NCI-H1048 (cell line): Measurements from ENCODE around the gene SLN.

ENCODE experiments used
- DNase-seq: peaks from one replicate; lab custom pipeline; 2025; lab: John Stamatoyannopoulos, UW

The SLN gene

DNA sequence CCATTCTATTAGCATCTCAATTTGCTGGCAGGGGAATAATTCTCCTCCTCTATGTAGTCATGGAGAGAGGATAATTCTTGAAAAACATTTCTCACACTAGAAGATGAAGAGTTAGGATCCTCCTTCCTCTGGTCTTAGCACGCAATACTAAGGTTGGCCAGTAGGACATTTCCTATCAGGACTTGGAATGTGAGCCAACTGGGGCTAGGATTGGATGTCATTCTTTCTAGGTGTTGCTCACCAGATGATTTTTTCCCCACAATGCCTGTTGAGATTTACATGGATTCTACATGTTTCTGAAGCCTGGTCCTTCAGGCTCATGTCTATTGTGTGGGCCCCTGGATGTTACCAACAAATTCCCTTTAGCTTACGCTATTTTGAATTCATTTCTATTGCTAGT, 28.0 kb downstream of the SLN start:
- DNase-seq, result no peak

DNA sequence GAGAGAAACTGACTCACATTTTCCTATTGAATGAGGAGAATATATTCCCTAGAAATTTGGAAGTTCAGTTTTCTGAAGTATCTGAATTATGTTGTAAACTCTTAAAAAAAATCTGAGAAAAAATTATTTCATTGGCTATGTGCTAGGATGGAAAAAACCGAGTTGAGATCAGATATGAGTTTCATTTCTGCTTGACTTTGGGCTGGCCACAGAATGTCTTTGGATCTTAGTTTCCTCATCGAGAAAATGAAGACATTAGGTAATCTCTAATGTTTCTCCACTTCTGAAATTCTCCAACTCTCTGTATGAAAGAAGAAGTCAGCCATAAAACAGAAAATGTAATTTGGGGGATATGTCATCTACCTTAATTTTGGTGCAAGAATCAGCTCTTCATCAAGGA, 28.8 kb downstream of the SLN start:
- DNase-seq, result no peak

DNA sequence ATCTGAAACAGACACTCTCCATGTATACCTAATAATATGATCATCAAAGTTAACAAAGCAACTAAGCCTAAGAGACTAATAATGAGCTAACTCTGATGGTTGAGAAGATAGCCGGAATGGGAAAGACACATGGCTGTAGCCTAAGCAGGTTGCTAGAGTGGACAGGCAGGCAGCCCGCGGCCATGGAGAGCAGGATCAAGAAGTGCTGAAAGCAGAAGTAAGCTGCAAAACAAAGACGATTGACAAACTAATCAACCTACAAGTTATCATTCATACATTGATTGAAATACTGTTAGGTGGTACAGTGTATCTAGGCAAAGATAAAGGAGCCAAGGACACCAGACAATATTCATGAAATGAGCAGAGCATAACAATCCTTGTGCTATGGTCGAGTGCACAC, 29.3 kb downstream of the SLN start:
- no peak for DNase-seq

DNA sequence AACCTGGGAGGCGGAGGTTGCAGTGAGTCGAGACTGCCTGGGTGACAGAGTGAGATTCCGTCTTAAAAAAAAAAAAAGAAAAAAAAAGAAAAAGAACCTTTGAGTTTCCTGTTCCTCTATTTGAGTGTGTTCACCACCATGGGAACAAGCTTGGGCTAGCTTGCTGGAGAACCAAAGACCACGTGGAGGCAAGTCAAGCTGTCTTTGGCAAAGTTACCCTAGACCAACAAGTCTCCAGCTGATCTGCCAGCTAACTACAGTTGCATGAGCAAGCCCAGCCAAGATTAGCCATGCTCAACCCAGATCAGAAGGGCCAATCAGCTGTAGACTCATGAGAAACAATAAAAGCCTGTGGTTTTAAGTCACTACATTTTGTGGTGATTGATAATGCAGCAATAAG, 29.7 kb downstream of the SLN start:
- no peak for DNase-seq

DNA sequence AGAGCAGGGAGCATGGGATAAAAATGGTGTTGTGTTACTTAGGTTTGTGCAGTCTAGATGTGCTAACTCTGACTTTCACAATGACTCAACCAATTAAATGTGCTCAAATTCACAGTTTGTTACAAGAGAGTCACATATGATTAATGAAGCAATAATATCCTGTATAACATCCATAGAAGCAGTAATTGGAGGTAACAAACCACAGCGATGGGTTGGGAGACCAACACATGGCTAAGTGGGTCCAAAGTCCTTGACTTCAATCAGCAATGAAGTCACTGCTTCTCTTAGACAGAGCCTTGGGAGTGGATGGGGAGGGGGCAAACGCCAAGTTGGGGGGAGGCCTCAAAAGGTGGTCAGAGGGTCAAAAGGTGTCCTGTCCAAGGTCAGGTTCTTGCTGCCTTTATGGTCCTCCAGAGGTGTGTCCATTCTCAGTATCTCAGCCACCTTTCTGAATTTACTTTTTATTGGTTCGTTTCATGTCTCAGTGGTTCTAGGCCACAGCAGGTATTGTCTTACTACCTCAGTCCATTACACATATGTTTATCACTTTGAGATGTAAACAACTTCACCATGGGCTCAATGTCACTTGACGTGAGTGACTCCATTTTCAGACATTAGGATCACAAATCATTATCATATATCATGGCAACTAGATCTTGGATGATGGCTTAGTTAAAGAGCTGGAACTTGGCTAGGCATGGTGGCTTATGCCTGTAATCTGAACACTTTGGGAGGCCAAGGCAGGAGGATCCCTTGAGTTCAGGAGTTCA, 32.4 kb downstream of the SLN start:
- DNase-seq, result no peak

DNA sequence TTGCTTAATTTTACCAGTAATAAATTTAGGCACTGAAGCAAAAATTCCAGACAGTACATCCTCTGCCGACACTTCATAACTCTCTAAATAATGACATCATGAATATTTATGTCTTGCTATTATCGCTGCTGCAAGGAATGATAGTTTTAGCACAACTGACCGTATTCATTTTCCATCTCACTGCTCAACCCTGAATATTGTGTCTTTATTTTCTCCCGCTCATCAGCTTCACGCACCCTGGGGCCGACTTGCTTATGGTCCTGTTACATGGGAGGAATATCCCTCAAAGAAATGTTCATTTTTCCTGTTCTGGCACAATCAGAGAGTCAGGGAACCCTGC, 33.3 kb downstream of the SLN start:
- no peak for DNase-seq

DNA sequence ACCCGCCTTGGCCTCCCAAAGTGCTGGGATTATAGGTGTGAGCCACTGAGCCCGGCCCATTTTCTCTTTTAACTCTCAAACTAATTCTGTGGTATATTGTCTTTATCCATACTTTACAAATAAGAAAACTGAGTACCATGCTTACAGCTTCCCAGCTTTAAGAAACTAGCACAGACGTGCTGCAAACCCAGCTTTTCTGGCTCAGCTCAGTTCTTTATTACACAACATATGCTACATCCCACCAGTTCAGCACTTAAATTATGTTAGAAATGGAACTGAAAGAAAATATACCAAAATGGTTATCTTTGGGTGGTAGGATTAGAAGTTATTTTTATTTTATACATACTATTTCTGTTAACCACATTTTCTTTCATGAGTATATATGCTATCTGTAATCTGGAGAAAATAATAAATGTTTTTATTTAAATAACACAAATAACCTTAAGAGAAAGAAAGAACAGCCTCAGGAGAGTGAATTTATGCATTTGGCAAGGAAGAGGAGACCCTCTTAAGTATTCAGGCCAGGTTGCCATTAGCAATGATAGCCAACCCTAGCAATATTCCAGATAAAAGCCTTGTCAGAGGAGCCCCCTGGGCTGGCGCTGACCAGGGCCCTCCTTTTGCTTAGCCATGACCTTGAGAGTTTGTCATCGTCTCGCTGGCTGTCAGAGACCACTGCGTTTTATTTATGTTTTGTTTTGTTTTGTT, 33.8 kb downstream of the SLN start:
- DNase-seq, result no peak

DNA sequence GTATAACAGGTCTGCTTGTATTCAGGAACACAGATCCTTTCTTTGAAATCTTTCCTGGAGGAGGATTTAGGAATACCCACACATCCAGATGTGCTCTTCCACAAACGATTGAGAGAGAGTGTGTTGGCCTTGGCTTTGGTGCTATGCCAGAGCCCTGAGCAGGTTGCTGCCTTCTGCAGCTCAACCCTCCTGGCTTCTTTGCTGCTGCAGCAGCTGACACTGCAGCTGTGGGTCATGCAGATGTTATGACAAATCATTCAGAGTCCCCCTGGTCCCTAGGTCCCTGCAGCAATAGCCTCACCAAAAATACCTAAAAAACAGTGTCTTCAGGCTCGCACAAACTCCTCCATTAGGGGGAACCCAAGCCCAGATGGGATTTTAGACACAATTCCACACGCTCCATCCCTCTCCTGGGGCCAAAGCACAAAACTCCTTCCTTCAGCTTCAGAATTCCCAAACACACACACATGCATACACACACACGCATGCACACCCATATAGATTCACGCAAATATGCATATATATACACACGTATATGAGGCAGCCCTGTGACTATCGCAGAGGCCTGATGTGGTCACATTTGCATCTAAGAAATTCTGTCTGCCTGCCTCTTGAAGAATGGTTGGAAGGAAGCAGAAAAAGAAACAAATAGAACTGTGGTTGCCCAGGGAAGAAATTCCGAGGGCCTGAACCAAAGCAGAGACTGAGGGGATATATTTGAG, 35.4 kb downstream of the SLN start:
- no peak for DNase-seq

DNA sequence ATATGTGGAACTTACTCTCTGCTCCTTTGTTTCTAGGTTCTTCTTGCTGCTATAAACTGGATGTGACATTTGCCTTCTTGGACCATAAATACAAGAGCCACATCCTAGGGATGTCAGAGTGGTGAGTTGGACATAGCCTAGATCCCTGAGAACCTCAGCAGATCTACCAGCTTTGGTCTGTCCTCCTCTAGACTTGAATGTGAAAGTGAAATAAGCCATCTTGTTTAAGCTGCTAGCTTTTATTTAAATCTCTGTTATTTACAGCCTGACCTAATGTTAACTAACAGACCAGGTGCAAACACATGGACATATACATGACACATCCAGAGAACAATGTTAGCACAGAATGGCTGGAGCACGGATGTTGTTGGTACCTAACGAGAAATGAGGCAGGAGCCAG, 36.0 kb downstream of the SLN start:
- DNase-seq, result no peak

DNA sequence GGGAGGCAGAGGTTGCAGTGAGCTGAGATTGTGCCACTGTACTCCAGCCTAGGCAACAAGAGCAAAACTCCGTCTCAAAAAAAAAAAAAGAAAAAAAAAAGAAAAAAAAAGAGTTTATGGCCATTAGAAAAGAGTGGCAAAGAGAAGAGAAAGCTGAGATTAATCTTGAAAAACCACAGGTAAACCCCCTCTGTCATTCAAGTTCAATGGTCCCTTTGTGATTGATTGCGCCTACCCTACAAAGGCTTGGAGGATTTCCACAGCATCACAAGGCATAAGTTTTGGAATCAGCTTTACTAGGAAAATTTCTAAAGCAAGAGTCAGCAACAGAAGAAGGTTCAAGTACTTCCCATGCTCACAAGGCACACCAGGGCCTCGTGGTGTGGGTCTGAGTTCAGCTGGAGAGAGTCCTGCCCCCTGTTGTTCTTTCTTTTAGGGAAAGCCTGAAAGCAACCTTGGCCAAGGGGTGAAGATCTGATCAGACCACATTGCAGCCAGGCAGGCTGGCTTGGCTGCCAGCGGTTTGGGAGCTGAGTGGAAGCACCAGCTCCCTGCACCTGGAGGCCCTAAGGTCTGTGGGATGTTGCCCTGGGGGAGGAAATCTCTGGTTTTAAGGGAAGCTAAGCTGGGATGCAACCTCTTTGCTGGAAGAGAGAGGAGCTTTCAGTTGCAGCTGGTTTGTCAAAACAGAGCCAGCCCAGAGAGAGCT, 41.8 kb downstream of the SLN start:
- no peak for DNase-seq

DNA sequence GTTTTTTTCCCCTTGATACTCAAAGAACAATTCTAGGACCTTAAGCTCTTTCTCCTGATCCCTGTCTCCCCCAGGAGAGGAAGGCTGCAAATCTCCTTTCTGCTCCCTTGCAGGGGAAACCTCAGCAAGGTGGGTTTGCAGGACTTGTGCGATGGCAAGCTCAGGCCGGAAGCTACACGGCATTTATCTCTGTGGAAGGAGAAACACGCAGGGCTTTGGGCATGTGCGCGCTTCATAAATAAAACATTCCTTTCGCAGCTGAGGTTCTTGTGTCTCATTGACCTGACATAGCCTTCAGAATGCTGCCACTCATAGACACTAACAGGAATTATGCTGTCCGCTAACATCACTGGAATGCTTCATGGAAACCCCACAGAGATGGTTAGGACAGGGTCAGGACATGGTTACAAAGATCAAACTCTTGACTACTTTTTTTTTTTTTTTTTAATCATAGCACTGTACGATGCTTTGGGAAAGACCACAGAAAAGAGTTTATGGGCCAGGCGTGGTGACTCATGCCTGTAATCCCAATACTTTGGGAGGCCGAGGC, 42.6 kb downstream of the SLN start:
- no peak for DNase-seq

DNA sequence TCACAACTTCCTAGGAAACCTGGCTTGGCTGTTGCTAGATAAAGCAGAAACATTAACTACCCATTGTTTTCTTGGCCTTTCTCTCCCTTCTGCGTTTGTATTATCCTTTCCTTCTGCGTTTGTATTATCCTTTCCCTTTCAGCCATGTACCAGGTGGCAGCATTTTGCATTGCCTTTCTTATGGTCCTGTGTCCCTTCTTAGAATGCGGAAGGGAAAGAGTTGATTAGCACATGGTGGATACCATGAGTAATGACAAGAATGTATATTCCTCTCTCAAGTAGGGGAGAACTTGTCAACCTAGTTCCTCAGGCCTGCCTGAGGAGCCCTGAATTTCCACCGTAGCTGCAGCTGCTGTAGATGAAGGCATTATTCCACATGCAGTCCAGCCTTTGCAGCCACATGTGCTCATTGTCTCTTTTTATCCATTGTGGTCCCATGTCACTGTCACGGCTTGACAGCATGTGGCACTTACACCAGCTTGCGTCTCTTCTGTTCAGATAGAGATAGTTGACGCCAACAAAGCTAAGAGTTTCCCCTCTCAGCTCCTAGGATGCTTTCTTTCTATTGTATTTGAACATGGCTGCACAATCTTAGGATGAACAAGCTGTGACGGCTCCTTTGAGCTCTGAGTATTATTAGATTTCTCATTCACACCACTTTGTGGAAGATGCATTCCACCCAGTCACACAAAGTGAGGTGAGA, 44.8 kb downstream of the SLN start:
- no peak for DNase-seq

DNA sequence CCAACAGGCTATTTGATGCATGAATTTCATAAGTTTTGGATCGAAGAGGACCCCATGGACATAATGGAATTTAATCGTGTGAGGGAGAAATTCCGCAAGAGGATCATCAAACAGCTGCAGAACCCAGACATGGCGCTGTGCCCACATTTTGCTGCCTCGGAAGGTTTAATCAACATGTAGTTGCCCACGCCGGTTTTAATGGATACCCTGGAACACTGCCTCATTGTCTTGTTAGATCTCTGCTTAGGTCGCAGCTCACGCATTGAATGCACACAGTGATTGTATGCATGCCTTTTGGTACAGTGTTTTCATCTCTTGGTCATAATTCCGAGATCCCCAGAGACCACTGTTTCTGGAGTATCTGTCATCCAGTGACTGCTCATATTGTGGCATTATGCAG, 46.8 kb downstream of the SLN start:
- peak; percentile 69 for DNase-seq

DNA sequence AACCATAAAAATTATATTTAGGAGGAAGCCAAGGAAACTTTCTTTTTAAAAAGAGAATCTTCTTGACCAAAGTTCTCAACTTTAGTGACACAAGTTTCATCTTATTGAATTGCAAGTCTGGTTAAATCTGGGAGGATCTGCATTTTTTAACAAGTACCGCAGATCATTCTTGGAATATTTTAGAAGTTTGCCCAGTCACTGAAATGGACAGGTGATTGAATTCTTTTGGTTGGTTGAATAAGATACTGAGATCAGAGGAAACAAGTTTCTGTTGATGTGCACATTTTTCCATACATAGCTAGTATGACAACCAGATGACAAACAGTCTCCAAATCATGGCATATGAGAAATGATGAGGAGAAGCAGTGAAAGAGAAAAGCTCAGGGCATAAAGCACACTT, 50.2 kb downstream of the SLN start:
- DNase-seq, result no peak

DNA sequence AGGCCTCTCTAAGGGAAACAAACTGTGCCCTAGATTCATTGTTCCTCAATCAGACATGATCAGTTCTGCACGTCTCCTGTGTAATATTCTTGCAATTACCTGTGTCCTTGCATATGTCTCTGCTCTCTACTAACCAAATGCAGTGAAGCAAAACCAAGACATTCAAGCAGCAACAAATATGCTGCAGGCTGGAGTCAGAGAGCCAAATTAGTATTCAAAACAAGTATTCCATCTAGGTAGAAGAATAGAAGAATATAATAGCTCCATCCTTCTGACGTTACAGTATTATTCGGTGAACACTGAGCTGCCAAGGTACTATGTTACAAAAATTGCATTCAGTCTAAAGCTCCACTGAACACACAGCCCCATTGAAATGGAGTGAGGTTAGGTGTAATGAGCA, 51.8 kb downstream of the SLN start:
- DNase-seq, result no peak

DNA sequence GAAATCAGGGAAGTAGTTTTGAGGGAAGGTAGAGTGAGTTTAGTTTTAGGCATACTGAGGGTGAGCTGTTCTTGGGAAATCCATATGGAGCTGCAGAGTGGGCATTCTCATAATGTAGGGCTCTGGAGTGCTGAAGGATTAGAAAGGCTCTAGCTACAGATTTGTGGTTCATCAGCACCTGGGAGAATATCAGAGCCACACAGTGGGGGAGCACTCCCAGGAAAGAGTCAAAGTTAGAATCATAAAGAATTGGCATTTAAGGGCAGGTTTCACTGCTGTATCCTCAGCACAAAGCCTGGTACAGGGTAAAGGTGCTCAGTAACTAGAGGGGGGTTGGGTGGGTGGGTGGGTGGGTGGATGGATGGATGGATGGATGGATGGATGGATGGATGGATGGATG, 52.5 kb downstream of the SLN start:
- DNase-seq, result no peak
